Measurements from ENCODE around the gene CD59.

Gene CD59

GRCh38 chr11:33778675-33779074 lies 42.5 kb upstream of the CD59 start:
- TF ChIP-seq POLR2AphosphoS5 (IDR thresholded peaks at IDR 0.05; ENCODE audit: low read depth) (no peak), GABPA (IDR thresholded peaks at IDR 0.05; ENCODE audit: low read depth) (no peak), REST (IDR thresholded peaks at IDR 0.05; ENCODE audit: insufficient replicate concordance, low read depth) (no peak), CTCF (IDR thresholded peaks at IDR 0.05; ENCODE audit: insufficient read depth, low read length) (no peak), SPI1 (IDR thresholded peaks at IDR 0.05; ENCODE audit: borderline replicate concordance, low read depth) (no peak)
- H3K4me3 ChIP-seq (replicated peaks; ENCODE audit: insufficient read depth, low read length): no peak overlapping the region
- peaks cover 21% of the 10 kb centered on the region for H3K27me3 ChIP-seq (ENCODE audit: insufficient read depth, poor library complexity, severe bottlenecking)
- no peak for DNase-seq (ENCODE audit: low read depth in 1 of 2, low spot score in 1 of 2)
- H3K27ac ChIP-seq (replicated peaks): no peak overlapping the region

- TF ChIP-seq REST (IDR thresholded peaks at IDR 0.05; ENCODE audit: insufficient replicate concordance, low read depth): no peak
- no peak for TF ChIP-seq GABPA (IDR thresholded peaks at IDR 0.05; ENCODE audit: low read depth)
- no peak for TF ChIP-seq POLR2AphosphoS5 (IDR thresholded peaks at IDR 0.05; ENCODE audit: low read depth)
- TF ChIP-seq SPI1 (IDR thresholded peaks at IDR 0.05; ENCODE audit: borderline replicate concordance, low read depth): no peak
- no peak for TF ChIP-seq CTCF (IDR thresholded peaks at IDR 0.05; ENCODE audit: insufficient read depth, low read length)
- Histone ChIP-seq H3K27me3 (ENCODE audit: insufficient read depth, poor library complexity, severe bottlenecking) (peaks cover 21% of the 10 kb centered on the region), H3K4me3 (replicated peaks; ENCODE audit: insufficient read depth, low read length) (no peak overlapping the region), H3K27ac (replicated peaks) (no peak overlapping the region)
- DNase-seq (ENCODE audit: low read depth in 1 of 2, low spot score in 1 of 2): no peak
Observed at GRCh38 chr11:33777906-33778305, 41.7 kb upstream of the CD59 start.

GRCh38 chr11:33775832-33776470 lies 39.7 kb upstream of the CD59 start:
- no peak overlapping the region for H3K4me3 ChIP-seq (replicated peaks; ENCODE audit: insufficient read depth, low read length)
- no peak for DNase-seq (ENCODE audit: low read depth in 1 of 2, low spot score in 1 of 2)

More at GRCh38 chr11:33775832-33776470, 39.7 kb upstream of the CD59 start:
- TF ChIP-seq SPI1 (IDR thresholded peaks at IDR 0.05; ENCODE audit: borderline replicate concordance, low read depth) (no peak), REST (IDR thresholded peaks at IDR 0.05; ENCODE audit: insufficient replicate concordance, low read depth) (no peak), CTCF (IDR thresholded peaks at IDR 0.05; ENCODE audit: insufficient read depth, low read length) (no peak), GABPA (IDR thresholded peaks at IDR 0.05; ENCODE audit: low read depth) (no peak), POLR2AphosphoS5 (IDR thresholded peaks at IDR 0.05; ENCODE audit: low read depth) (no peak)
- H3K27ac ChIP-seq (replicated peaks): no peak overlapping the region
- H3K27me3 ChIP-seq (ENCODE audit: insufficient read depth, poor library complexity, severe bottlenecking): peaks cover 19% of the 10 kb centered on the region
